Activated CD4-positive, alpha-beta memory T cell treated with anti-CD3 and anti-CD28 coated beads, Interleukin-2, amount 10 ng/mL, durations not matched to agents 7 days and 5 days (primary cell): ENCODE measurements around the gene PRSS23. TPM values are rescaled to one million over a fixed set of nuclear protein-coding genes. Genes with fewer than 3 reads are reported as not detected.
"Not testable (repeated sequence)": the region's sequence is repeated elsewhere in the genome, so short reads cannot be mapped to it uniquely, and the experiment has no call there.

Experiments
- CTCF ChIA-PET: fragments of 350-600 bp; sonication (Branson Sonifier 250); formaldehyde crosslinking; loops from one replicate; lab custom pipeline; 2021; ENCODE audit warnings: antibody characterized with exemption, inconsistent platforms; lab: Charles Lee
- POLR2A ChIA-PET: fragments of 350-600 bp; sonication (Branson Sonifier 250); formaldehyde crosslinking; loops from one replicate; lab custom pipeline; 2021; ENCODE audit warnings: antibody characterized with exemption; lab: Charles Lee
- DNase-seq: peaks from one replicate; pipeline ENCODE4 v3.0.0-alpha.2; 2020
- H3K27ac Mint-ChIP-seq: one replicate; pipeline ENCODE4 v1.8.0; 2021; ENCODE audit warnings: mild to moderate bottlenecking, mixed read lengths
- H3K27me3 Mint-ChIP-seq: one replicate; pipeline ENCODE4 v1.8.0; 2021; ENCODE audit warnings: mixed read lengths
- H3K36me3 Mint-ChIP-seq: one replicate; pipeline ENCODE4 v1.8.0; 2021; ENCODE audit warnings: low read depth, mixed read lengths
- H3K4me1 Mint-ChIP-seq: one replicate; pipeline ENCODE4 v1.8.0; 2021; ENCODE audit warnings: mixed read lengths
- H3K4me3 Mint-ChIP-seq: one replicate; pipeline ENCODE4 v1.8.0; 2021; ENCODE audit warnings: mild to moderate bottlenecking, mixed read lengths
- H3K9me3 Mint-ChIP-seq: one replicate; pipeline ENCODE4 v1.8.0; 2021; ENCODE audit warnings: mixed read lengths
- total RNA-seq, 2 experiments: library from RNA; stranded (reverse); gene quantifications; one replicate each; pipeline ENCODE4 v1.2.3, GENCODE V29; 2021

Gene PRSS23
- total RNA-seq, 2 experiments from 2014 or later, result 4.0 TPM

- Mint-ChIP-seq H3K27ac (peak overlapping the region; percentile 15), H3K36me3 (peaks cover 7% of the 10 kb centered on the region), H3K4me1 (peaks cover 50% of the 10 kb centered on the region), H3K4me3 (no peak overlapping the region), H3K9me3 (peaks cover 2% of the 10 kb centered on the region), H3K27me3 (peaks cover 28% of the 10 kb centered on the region)
- DNase-seq, result no peak
- ChIA-PET POLR2A (no interaction called here), CTCF (interaction anchor here (1.7 kb wide), 1 partner anchor 952 kb away, joined by 7 read pairs; the partner anchor contains the start of gene CCDC83)
Observed at GRCh38 chr11:86807360-86807759, 7.0 kb downstream of the PRSS23 start.

GRCh38 chr11:86809561-86809960 is 9.2 kb downstream of the PRSS23 start:
- DNase-seq, result no peak
- no peak overlapping the region for H3K27ac Mint-ChIP-seq
- POLR2A ChIA-PET, result no interaction called here
- peaks cover 35% of the 10 kb centered on the region for H3K4me1 Mint-ChIP-seq
- CTCF ChIA-PET, result interaction anchor here (0.9 kb wide), 1 partner anchor 201 kb away, joined by 3 read pairs; no protein-coding TSS in a partner anchor
- H3K9me3 Mint-ChIP-seq, result peaks cover 2% of the 10 kb centered on the region
- H3K36me3 Mint-ChIP-seq, result peaks cover 7% of the 10 kb centered on the region
- H3K4me3 Mint-ChIP-seq, result no peak overlapping the region
- H3K27me3 Mint-ChIP-seq, result peaks cover 28% of the 10 kb centered on the region

- Mint-ChIP-seq H3K4me1 (peaks cover 28% of the 10 kb centered on the region), H3K27me3 (peaks cover 29% of the 10 kb centered on the region), H3K9me3 (peaks cover 2% of the 10 kb centered on the region), H3K4me3 (no peak overlapping the region), H3K36me3 (peaks cover 7% of the 10 kb centered on the region), H3K27ac (no peak overlapping the region)
- ChIA-PET POLR2A (no interaction called here), CTCF (no interaction called here)
- DNase-seq, result no peak
Observed at GRCh38 chr11:86810288-86810687, 9.9 kb downstream of the PRSS23 start.

- no peak overlapping the region for H3K4me3 Mint-ChIP-seq
- H3K27ac Mint-ChIP-seq, result no peak overlapping the region
- peaks cover 40% of the 10 kb centered on the region for H3K27me3 Mint-ChIP-seq
- H3K36me3 Mint-ChIP-seq, result peaks cover 7% of the 10 kb centered on the region
- CTCF ChIA-PET, result interaction anchor here (1.1 to 1.6 kb wide), 3 partner anchors 10 to 203 kb away, joined by 3 to 5 read pairs (median 3); no protein-coding TSS in a partner anchor
- peaks cover 13% of the 10 kb centered on the region for H3K4me1 Mint-ChIP-seq
- POLR2A ChIA-PET, result no interaction called here
- DNase-seq, result no peak
- H3K9me3 Mint-ChIP-seq, result peaks cover 2% of the 10 kb centered on the region
Observed at GRCh38 chr11:86811637-86812321, 11.4 kb downstream of the PRSS23 start.

- Mint-ChIP-seq H3K27me3 (peaks cover 43% of the 10 kb centered on the region), H3K4me1 (peaks cover 8% of the 10 kb centered on the region), H3K36me3 (peaks cover 3% of the 10 kb centered on the region), H3K9me3 (peaks cover 2% of the 10 kb centered on the region), H3K27ac (no peak overlapping the region), H3K4me3 (no peak overlapping the region)
- CTCF ChIA-PET, result interaction anchor here (1.2 to 1.6 kb wide), 2 partner anchors 11 to 203 kb away, joined by 3 to 5 read pairs; no protein-coding TSS in a partner anchor
- POLR2A ChIA-PET, result no interaction called here
- no peak for DNase-seq
Observed at GRCh38 chr11:86812322-86812670, 12.0 kb downstream of the PRSS23 start.

GRCh38 chr11:86812981-86813380 is 12.6 kb downstream of the PRSS23 start:
- H3K27ac Mint-ChIP-seq, result no peak overlapping the region
- peaks cover 49% of the 10 kb centered on the region for H3K27me3 Mint-ChIP-seq
- peaks cover 4% of the 10 kb centered on the region for H3K4me1 Mint-ChIP-seq
- ChIA-PET CTCF (interaction anchor here (1.6 kb wide), 1 partner anchor 11 kb away, joined by 5 read pairs; no protein-coding TSS in a partner anchor), POLR2A (no interaction called here)
- H3K4me3 Mint-ChIP-seq, result no peak overlapping the region
- DNase-seq, result no peak
- H3K36me3 Mint-ChIP-seq, result no peaks in the 10 kb centered on the region
- no peaks in the 10 kb centered on the region for H3K9me3 Mint-ChIP-seq

- Mint-ChIP-seq H3K27ac (no peak overlapping the region), H3K4me1 (peaks cover 8% of the 10 kb centered on the region), H3K9me3 (no peaks in the 10 kb centered on the region), H3K4me3 (no peak overlapping the region), H3K36me3 (no peaks in the 10 kb centered on the region), H3K27me3 (peaks cover 50% of the 10 kb centered on the region)
- CTCF ChIA-PET, result interaction anchor here (0.6 to 1.8 kb wide), 3 partner anchors 9 to 357 kb away, joined by 3 read pairs; no protein-coding TSS in a partner anchor
- DNase-seq, result no peak
- POLR2A ChIA-PET, result interaction anchor here (1.4 kb wide), 1 partner anchor 9 kb away, joined by 5 read pairs; no protein-coding TSS in a partner anchor
Observed at GRCh38 chr11:86814775-86815174, 14.4 kb downstream of the PRSS23 start.

- Mint-ChIP-seq H3K4me1 (peaks cover 8% of the 10 kb centered on the region), H3K9me3 (no peaks in the 10 kb centered on the region), H3K4me3 (no peak overlapping the region), H3K36me3 (no peaks in the 10 kb centered on the region), H3K27me3 (peaks cover 46% of the 10 kb centered on the region), H3K27ac (no peak overlapping the region)
- POLR2A ChIA-PET, result interaction anchor here (1.4 kb wide), 1 partner anchor 10 kb away, joined by 5 read pairs; no protein-coding TSS in a partner anchor
- CTCF ChIA-PET, result interaction anchor here (0.7 to 2.5 kb wide), 3 partner anchors 10 to 359 kb away, joined by 3 to 7 read pairs (median 3); no protein-coding TSS in a partner anchor
- DNase-seq, result no peak
Observed at GRCh38 chr11:86815726-86816125, 15.4 kb downstream of the PRSS23 start.

GRCh38 chr11:86816251-86816726 is 15.9 kb downstream of the PRSS23 start:
- Mint-ChIP-seq H3K9me3 (no peaks in the 10 kb centered on the region), H3K27me3 (peaks cover 42% of the 10 kb centered on the region), H3K27ac (no peak overlapping the region), H3K4me3 (no peak overlapping the region), H3K4me1 (peaks cover 8% of the 10 kb centered on the region), H3K36me3 (no peaks in the 10 kb centered on the region)
- CTCF ChIA-PET, result interaction anchor here (1.1 to 2.5 kb wide), 3 partner anchors 15 to 359 kb away, joined by 3 to 7 read pairs (median 3); no protein-coding TSS in a partner anchor
- DNase-seq, result no peak
- POLR2A ChIA-PET, result interaction anchor here (1.4 kb wide), 1 partner anchor 10 kb away, joined by 5 read pairs; no protein-coding TSS in a partner anchor

- no peak overlapping the region for H3K4me3 Mint-ChIP-seq
- no peak for DNase-seq
- H3K4me1 Mint-ChIP-seq, result peaks cover 4% of the 10 kb centered on the region
- ChIA-PET CTCF (interaction anchor here (2.5 kb wide), 1 partner anchor 361 kb away, joined by 7 read pairs; no protein-coding TSS in a partner anchor), POLR2A (no interaction called here)
- H3K27ac Mint-ChIP-seq, result no peak overlapping the region
- H3K9me3 Mint-ChIP-seq, result no peaks in the 10 kb centered on the region
- no peaks in the 10 kb centered on the region for H3K36me3 Mint-ChIP-seq
- peaks cover 35% of the 10 kb centered on the region for H3K27me3 Mint-ChIP-seq
Observed at GRCh38 chr11:86818462-86819192, 18.3 kb downstream of the PRSS23 start.

- H3K4me3 Mint-ChIP-seq, H3K36me3 Mint-ChIP-seq, CTCF ChIA-PET, DNase-seq, POLR2A ChIA-PET, H3K4me1 Mint-ChIP-seq, H3K9me3 Mint-ChIP-seq, H3K27me3 Mint-ChIP-seq, H3K27ac Mint-ChIP-seq: not testable (repeated sequence)
Observed at GRCh38 chr11:86824139-86824538, 23.8 kb downstream of the PRSS23 start.

- DNase-seq, CTCF ChIA-PET, H3K36me3 Mint-ChIP-seq, POLR2A ChIA-PET, H3K9me3 Mint-ChIP-seq, H3K27ac Mint-ChIP-seq, H3K4me1 Mint-ChIP-seq, H3K4me3 Mint-ChIP-seq: not testable (repeated sequence)
- peaks cover 17% of the 10 kb centered on the region for H3K27me3 Mint-ChIP-seq
Observed at GRCh38 chr11:86834376-86834775, 34.0 kb downstream of the PRSS23 start.
